Heart left ventricle (tissue), 16 donors: Measurements from ENCODE around the gene IKZF4. TPM values are rescaled to one million over a fixed set of nuclear protein-coding genes. Genes with fewer than 3 reads are reported as not detected.
"Not testable (repeated sequence)": the region's sequence is repeated elsewhere in the genome, so short reads cannot be mapped to it uniquely, and the experiment has no call there.

ENCODE experiments used
- ATAC-seq, 4 donors: fragments of 200-7000 bp; cut with Tn5 transposase; one replicate each; pipeline ENCODE4 v1.9.1; 2020 to 2022; ENCODE audit warnings: moderate library complexity in 4 of 4, mild to moderate bottlenecking in 3 of 4, moderate number of reproducible peaks in 1 of 4
- DNase-seq, 5 donors: peaks; one replicate each; pipeline ENCODE4 v3.0.0-alpha.2; 2020
- H3K27ac ChIP-seq, 12 donors: fragments of 200-600 bp; sonication (generic) in 4 of 12; one replicate each; pipeline versions ENCODE4 v1.5.0 to v1.8.0; 2016 to 2022; ENCODE audit warnings: mild to moderate bottlenecking in 2 of 12
- H3K27me3 ChIP-seq, 9 donors: fragments of 200-600 bp; sonication (generic) in 2 of 9; one replicate each; pipeline versions ENCODE4 v1.5.1 to v1.8.0; 2016 to 2022; ENCODE audit warnings: mild to moderate bottlenecking in 3 of 9
- H3K36me3 ChIP-seq, 9 donors: fragments of 200-600 bp; sonication (generic) in 2 of 9; one replicate each; pipeline versions ENCODE4 v1.5.0 to v1.8.0; 2018 to 2022; ENCODE audit warnings: mild to moderate bottlenecking in 2 of 9
- H3K4me1 ChIP-seq, 12 donors: fragments of 200-600 bp; sonication (generic) in 4 of 12; one replicate each; pipeline versions ENCODE4 v1.5.0 to v1.8.0; 2016 to 2022; ENCODE audit warnings: mild to moderate bottlenecking in 3 of 12
- H3K4me3 ChIP-seq, 12 donors: fragments of 200-600 bp; sonication (generic) in 4 of 12; one replicate each; pipeline versions ENCODE4 v1.5.0 to v1.8.0; 2017 to 2022; ENCODE audit warnings: mild to moderate bottlenecking in 9 of 12, moderate library complexity in 4 of 12
- H3K9me3 ChIP-seq, 12 donors: fragments of 200-600 bp; sonication (generic) in 4 of 12; one replicate each; pipeline versions ENCODE4 v1.5.0 to v1.8.0; 2016 to 2022; ENCODE audit warnings: mild to moderate bottlenecking in 1 of 12
- CTCF ChIP-seq, 12 donors: fragments of 200-600 bp; sonication (generic) in 4 of 12; IDR thresholded peaks; one replicate each; pipeline versions ENCODE4 v1.5.0 to v1.8.0; 2018 to 2022; ENCODE audit warnings: antibody characterized with exemption in 12 of 12, mild to moderate bottlenecking in 5 of 12
- POLR2A ChIP-seq, 2 donors: fragments of 450-650 bp; IDR thresholded peaks; one replicate each; pipeline ENCODE4 v1.6.1; 2017; ENCODE audit warnings: antibody characterized with exemption in 2 of 2, mild to moderate bottlenecking in 2 of 2, moderate library complexity in 2 of 2
- WGBS, 4 donors: extraction: QIAGEN DNeasy Blood & Tissue Kit in 2 of 4; methylation state at CpG; one replicate each; pipeline versions ENCODE4 v1.1.5 to v1.1.7; 2013 to 2018; 5-methylcytosine and 5-hydroxymethylcytosine counted together
- intact Hi-C, 10 donors: fragments of 100-400 bp; cut with DNase I; formaldehyde crosslinking; loops; one replicate each; pipeline versions ENCODE4 v1.11.1 to v1.14.2; 2022
- polyA plus RNA-seq, 2 donors: library from polyadenylated mRNA; stranded (reverse); fragments of 200-250 nt; gene quantifications; one replicate each; pipeline ENCODE4 v1.2.3, GENCODE V29; 2013
- total RNA-seq, 9 donors: library from RNA; depleted of rRNA in 2 of 9; stranded (reverse); fragments of >200 nt in 2 of 9; fragmentation: NEBNext Ultra II Directional in 3 of 9; extraction: Animal tissue kit (Norgen Biotek cat#: 25700) in 3 of 9; gene quantifications; one replicate each; pipeline versions ENCODE4 v1.1.0 to v1.2.4, GENCODE V29; 2016 to 2023
- donor health status: ischemic (EF 13 %, LVEDD 7.1; RV severe dilation, severe dysfunction).
- donor health status: healthy with polysubstance abuse.
- donor health status: DM: no; HTN: yes; CAD: no.
- donor health status: DM: no; HTN: no; CAD: no.
- donor health status: ischemic (EF 25% LVEDD 6.9; RV normal size, moderate dysfunction).
- donor health status: ischemic (EF 25% LVEDD 5.7; RV mildly dilated, moderate dysfunction).
- donor health status: healthy.
- donor health status: DM: yes; HTN: yes; CAD: no.
- donor health status: ischemic (EF 35%, LVEDD 5.7; RV mildly dilated, moderate dysfunction).
- donor health status: nonischemic (EF 11% LVEDD 7.7; RV severe dilation, severe dysfunction).
- donor health status: DM: yes; HTN: yes; CAD: no.
- donor health status: PGD.
- donor health status: ischemic (EF 29% LVEDD 5.4; RV normal size, mild dysfunction).
- donor health status: nonischemic (EF 23%, LVEDD 6.1; RV moderate dilation, normal function).

Gene IKZF4
- total and polyA plus RNA-seq, 11 donors, result 2.6 to 10.3 (median 6.8) TPM

GRCh38 chr12:56041552-56042429 is 20.9 kb downstream of the IKZF4 start, which contains the start of gene RPS26:
Gene RPS26, plus strand, starts transcription at chr12:56041918. Its CDS starts 249 bp downstream, at chr12:56042167.
- DNase-seq (peak; percentile 95 to 99 (median 97)), ATAC-seq (peak; percentile 96 to 98 (median 97))
- peaks cover 3 to 23% (median 17%) of the 10 kb centered on the region in 12 donors for H3K4me1 ChIP-seq
- peak; percentile 22 to 65 (median 50) for TF ChIP-seq CTCF (IDR thresholded peaks at IDR 0.05)
- peak in 1 of 2 donors; percentile 52 for TF ChIP-seq POLR2A (IDR thresholded peaks at IDR 0.05)
- peak within 1 kb of the TSS; percentile 66 to 97 (median 83) for H3K4me3 ChIP-seq
- no peaks in the 10 kb centered on the region for H3K27me3 ChIP-seq
- H3K9me3 ChIP-seq, result no peaks in the 10 kb centered on the region
- peaks cover 0 to 46% (median 38%) of the 10 kb centered on the region in 9 donors for H3K36me3 ChIP-seq
- intact Hi-C loops, result loop anchor here (1.0 to 10.0 kb wide), 11 partner anchors 44 to 299 kb away; partner anchors contain the start of genes SUOX (in 9 of the 10), GDF11 (in 2 of the 10), RPL41 (in 2 of the 10) and ZC3H10 (in 2 of the 10)
- H3K27ac ChIP-seq, result peak within 1 kb of the TSS; percentile 89 to 99 (median 96)
- WGBS, 4 donors, result 0 to 1% (median 0%) methylated on average over 44 to 50 of the region's 50 CpGs

- not testable (repeated sequence) for H3K27me3 ChIP-seq, ATAC-seq, H3K9me3 ChIP-seq, DNase-seq
- H3K4me3 ChIP-seq, result peak overlapping the region; percentile 66 to 97 (median 83)
- peaks cover 3 to 29% (median 18%) of the 10 kb centered on the region in 12 donors for H3K4me1 ChIP-seq
- peak overlapping the region; percentile 89 to 99 (median 96) for H3K27ac ChIP-seq
- H3K36me3 ChIP-seq, result peaks cover 0 to 42% (median 34%) of the 10 kb centered on the region in 9 donors
- intact Hi-C loops, result loop anchor here in 8 of 10 donors (5.0 to 10.0 kb wide), 9 partner anchors 45 to 300 kb away; partner anchors contain the start of genes SUOX (in 3 of the 8), GDF11 (in 2 of the 8), RPL41 (in 2 of the 8) and ZC3H10 (in 2 of the 8)
- 0 to 4% (median 2%) methylated on average over 17 to 20 of the region's 20 CpGs for WGBS, 4 donors
Measured at GRCh38 chr12:56042430-56042813, 21.6 kb downstream of the IKZF4 start.

GRCh38 chr12:56042843-56043242 is 22.0 kb downstream of the IKZF4 start:
- peaks cover 3 to 29% (median 18%) of the 10 kb centered on the region in 12 donors for H3K4me1 ChIP-seq
- ATAC-seq (no peak), DNase-seq (no peak)
- H3K27me3 ChIP-seq, result no peaks in the 10 kb centered on the region
- no peaks in the 10 kb centered on the region for H3K9me3 ChIP-seq
- H3K36me3 ChIP-seq, result peaks cover 0 to 40% (median 34%) of the 10 kb centered on the region in 9 donors
- TF ChIP-seq CTCF (IDR thresholded peaks at IDR 0.05) (no peak), POLR2A (IDR thresholded peaks at IDR 0.05) (no peak)
- peak overlapping the region; percentile 66 to 97 (median 83) for H3K4me3 ChIP-seq
- 38 to 47% (median 43%) methylated on average over 9 of the region's 9 CpGs for WGBS, 4 donors
- intact Hi-C loops, result loop anchor here in 8 of 10 donors (5.0 to 10.0 kb wide), 9 partner anchors 46 to 301 kb away; partner anchors contain the start of genes SUOX (in 3 of the 8), GDF11 (in 2 of the 8), RPL41 (in 2 of the 8) and ZC3H10 (in 2 of the 8)
- H3K27ac ChIP-seq, result peak overlapping the region in 9 of 12 donors; percentile 93 to 99 (median 96)

GRCh38 chr12:56046027-56046780 is 25.4 kb downstream of the IKZF4 start:
- no peak for DNase-seq
- WGBS, 4 donors, result 82 to 92% (median 85%) methylated on average over 9 of the region's 9 CpGs
- TF ChIP-seq POLR2A (IDR thresholded peaks at IDR 0.05) (no peak), CTCF (IDR thresholded peaks at IDR 0.05) (no peak)
- Histone ChIP-seq H3K36me3 (peaks cover 0 to 38% (median 30%) of the 10 kb centered on the region in 9 donors), H3K27ac (peak overlapping the region in 1 of 12 donors; percentile 65), H3K4me1 (peaks cover 3 to 24% (median 13%) of the 10 kb centered on the region in 12 donors), H3K4me3 (no peak overlapping the region), H3K9me3 (no peaks in the 10 kb centered on the region), H3K27me3 (no peaks in the 10 kb centered on the region)
- no peak for ATAC-seq
- intact Hi-C loops, result loop anchor here in 6 of 10 donors (5.0 to 10.0 kb wide), 6 partner anchors 51 to 221 kb away; partner anchors contain the start of genes PA2G4 (in 2 of the 6), DNAJC14 (in 1 of the 6), RPL41 (in 1 of the 6) and SMARCC2 (in 1 of the 6)
